Iris pigment epithelial cell (primary cell): Measurements from ENCODE around the gene C11orf87.

ENCODE experiments used
- DNase-seq: peaks from one replicate; pipeline ENCODE4 v3.0.0-alpha.2; 2011; ENCODE audit warnings: low read depth

Gene C11orf87

GRCh38 chr11:109443052-109443451 is 21.1 kb downstream of the C11orf87 start:
- no peak for DNase-seq

GRCh38 chr11:109454857-109455256 is 32.9 kb downstream of the C11orf87 start:
- DNase-seq, result no peak
